Esophagus muscularis mucosa (tissue), 4 donors: Measurements from ENCODE around the gene PODNL1. TPM values are rescaled to one million over a fixed set of nuclear protein-coding genes. Genes with fewer than 3 reads are reported as not detected.
"Not testable (repeated sequence)": the region's sequence is repeated elsewhere in the genome, so short reads cannot be mapped to it uniquely, and the experiment has no call there.

ENCODE experiments used
- DNase-seq: peaks from one replicate; pipeline ENCODE4 v3.0.0-alpha.2; 2017; ENCODE audit errors: extremely low spot score
- H3K27ac ChIP-seq, 4 donors: fragments of 200-600 bp; sonication (generic); replicated peaks in 1 of 4; 1 replicate in 3 of 4; 2 replicates in 1 of 4; pipeline ENCODE4 v1.5.1; 2016 to 2019; ENCODE audit warnings: mild to moderate bottlenecking in 1 of 4
- H3K27me3 ChIP-seq, 4 donors: fragments of 200-600 bp; sonication (generic); one replicate each; pipeline versions ENCODE4 v1.5.1 to v1.6.0; 2016 to 2019
- H3K36me3 ChIP-seq, 4 donors: fragments of 200-600 bp; sonication (generic); one replicate each; pipeline ENCODE4 v1.5.1; 2016 to 2019
- H3K4me1 ChIP-seq, 4 donors: fragments of 200-600 bp; sonication (generic); one replicate each; pipeline ENCODE4 v1.5.1; 2016 to 2019
- H3K4me3 ChIP-seq, 4 donors: fragments of 200-600 bp; sonication (generic); 1 replicate in 2 of 4; 2 replicates in 2 of 4; pipeline ENCODE4 v1.5.1; 2016 to 2019; ENCODE audit warnings: mild to moderate bottlenecking in 4 of 4, moderate library complexity in 1 of 4
- H3K9me3 ChIP-seq, 4 donors: fragments of 200-600 bp; sonication (generic); 1 replicate in 3 of 4; 2 replicates in 1 of 4; pipeline ENCODE4 v1.5.1; 2016 to 2019
- CTCF ChIP-seq, 3 experiments: fragments of 200-600 bp in 2 of 3; fragments of 450-650 bp in 1 of 3; sonication (generic) in 2 of 3; IDR thresholded peaks; one replicate each; pipeline ENCODE4 v1.5.1; 2017 to 2019; ENCODE audit warnings: antibody characterized with exemption in 3 of 3, mild to moderate bottlenecking in 2 of 3, moderate library complexity in 1 of 3
- EP300 ChIP-seq: sonication (generic); formaldehyde crosslinking; IDR thresholded peaks from one replicate; pipeline ENCODE4 v1.6.1; 2017; ENCODE audit warnings: antibody characterized with exemption
- POLR2A ChIP-seq: fragments of 450-650 bp; IDR thresholded peaks from one replicate; pipeline ENCODE4 v1.6.1; 2017; ENCODE audit warnings: antibody characterized with exemption, moderate library complexity, mild to moderate bottlenecking, low read depth
- POLR2AphosphoS5 ChIP-seq, 2 donors: sonication (generic); formaldehyde crosslinking; IDR thresholded peaks; one replicate each; pipeline ENCODE4 v1.6.1; 2017; ENCODE audit warnings: antibody characterized with exemption in 2 of 2
- WGBS: methylation state at CpG from one replicate; pipeline ENCODE4 v1.1.5; 2018; 5-methylcytosine and 5-hydroxymethylcytosine counted together
- intact Hi-C: fragments of 100-400 bp; cut with DNase I; formaldehyde crosslinking; loops from one replicate; pipeline ENCODE4 v1.15.1; 2023
- total RNA-seq, 4 donors: library from RNA; depleted of rRNA; stranded (reverse); fragments of >200 nt; gene quantifications; one replicate each; pipeline versions ENCODE4 v1.1.0 to v1.2.1, GENCODE V29; 2016

PODNL1 gene
- total RNA-seq, 4 donors from 2014 or later = 0.66 to 0.69 TPM; not detected in 2

- Histone ChIP-seq H3K36me3 (peaks cover 16 to 68% (median 49%) of the 10 kb centered on the region in 4 donors), H3K27ac (no peak overlapping the region), H3K4me1 (peaks cover 11 to 18% (median 14%) of the 10 kb centered on the region in 4 donors), H3K4me3 (no peak overlapping the region), H3K9me3 (no peaks in the 10 kb centered on the region), H3K27me3 (no peaks in the 10 kb centered on the region)
- DNase-seq = no peak
- intact Hi-C loops = no loop called here
- no peak for TF ChIP-seq EP300
- no peak for TF ChIP-seq CTCF (IDR thresholded peaks at IDR 0.05)
- TF ChIP-seq POLR2AphosphoS5 (IDR thresholded peaks at IDR 0.05) = no peak
- no peak for TF ChIP-seq POLR2A
- 69% methylated on average over 12 of the region's 12 CpGs for WGBS
Measured at GRCh38 chr19:13974073-13974472, 35.9 kb upstream of the PODNL1 start.

- H3K27ac ChIP-seq, H3K4me3 ChIP-seq, intact Hi-C loops, H3K9me3 ChIP-seq, DNase-seq, H3K27me3 ChIP-seq: not testable (repeated sequence)
- H3K4me1 ChIP-seq = peaks cover 6 to 16% (median 8%) of the 10 kb centered on the region in 4 donors
- 95% methylated on average over 3 of the region's 3 CpGs for WGBS
- peaks cover 22 to 73% (median 55%) of the 10 kb centered on the region in 4 donors for H3K36me3 ChIP-seq
Measured at GRCh38 chr19:13973479-13973878, 35.3 kb upstream of the PODNL1 start.

GRCh38 chr19:13972368-13973155 lies 34.3 kb upstream of the PODNL1 start:
- intact Hi-C loops = no loop called here
- Histone ChIP-seq H3K4me1 (peaks cover 0 to 9% (median 0%) of the 10 kb centered on the region in 4 donors), H3K4me3 (no peak overlapping the region), H3K36me3 (peaks cover 29 to 83% (median 64%) of the 10 kb centered on the region in 4 donors), H3K27me3 (no peaks in the 10 kb centered on the region), H3K27ac (no peak overlapping the region), H3K9me3 (no peaks in the 10 kb centered on the region)
- WGBS = 92% methylated on average over 13 of the region's 37 CpGs
- DNase-seq = no peak
- TF ChIP-seq POLR2AphosphoS5 (IDR thresholded peaks at IDR 0.05) (no peak), POLR2A (no peak), EP300 (no peak), CTCF (IDR thresholded peaks at IDR 0.05) (no peak)

- H3K4me1 ChIP-seq, DNase-seq, H3K27ac ChIP-seq, H3K4me3 ChIP-seq, intact Hi-C loops, H3K27me3 ChIP-seq, H3K9me3 ChIP-seq: not testable (repeated sequence)
- 88% methylated on average over 15 of the region's 15 CpGs for WGBS
- H3K36me3 ChIP-seq = peaks cover 33 to 90% (median 71%) of the 10 kb centered on the region in 4 donors
Measured at GRCh38 chr19:13971868-13972267, 33.7 kb upstream of the PODNL1 start.

GRCh38 chr19:13969897-13970296 lies 31.7 kb upstream of the PODNL1 start:
- Histone ChIP-seq H3K9me3 (no peaks in the 10 kb centered on the region), H3K36me3 (peaks cover 40 to 96% (median 90%) of the 10 kb centered on the region in 4 donors), H3K4me3 (no peak overlapping the region), H3K27me3 (no peaks in the 10 kb centered on the region), H3K4me1 (no peaks in the 10 kb centered on the region), H3K27ac (no peak overlapping the region)
- no peak for DNase-seq
- WGBS = 87% methylated on average over 16 of the region's 18 CpGs
- intact Hi-C loops = no loop called here
- no peak for TF ChIP-seq EP300
- TF ChIP-seq POLR2A = no peak
- no peak for TF ChIP-seq POLR2AphosphoS5 (IDR thresholded peaks at IDR 0.05)
- TF ChIP-seq CTCF (IDR thresholded peaks at IDR 0.05) = no peak
